Vagina (tissue), 2 donors: Measurements from ENCODE around the gene GP1BB. TPM values are rescaled to one million over a fixed set of nuclear protein-coding genes. Genes with fewer than 3 reads are reported as not detected.

Experiments
- DNase-seq, 2 donors: peaks; one replicate each; pipeline ENCODE4 v3.0.0-alpha.2; 2017; ENCODE audit errors: extremely low spot score in 2 of 2
- H3K27ac ChIP-seq: fragments of 200-600 bp; sonication (generic); one replicate; pipeline ENCODE4 v1.5.1; 2019
- H3K27me3 ChIP-seq: fragments of 200-600 bp; sonication (generic); one replicate; pipeline ENCODE4 v1.5.1; 2019
- H3K36me3 ChIP-seq, 2 donors: fragments of 200-600 bp; sonication (generic); one replicate each; pipeline ENCODE4 v1.5.1; 2017 to 2019
- H3K4me1 ChIP-seq: fragments of 200-600 bp; sonication (generic); one replicate; pipeline ENCODE4 v1.5.1; 2019
- H3K4me3 ChIP-seq, 2 donors: fragments of 200-600 bp; sonication (generic); 1 replicate in 1 of 2; 2 replicates in 1 of 2; pipeline ENCODE4 v1.5.1; 2016 to 2019
- H3K9me3 ChIP-seq: fragments of 200-600 bp; sonication (generic); one replicate; pipeline ENCODE4 v1.5.1; 2019
- CTCF ChIP-seq, 3 experiments: fragments of 450-650 bp in 2 of 3; fragments of 200-600 bp in 1 of 3; sonication (generic) in 1 of 3; IDR thresholded peaks; one replicate each; pipeline ENCODE4 v1.5.1; 2017 to 2019; ENCODE audit warnings: antibody characterized with exemption in 3 of 3, mild to moderate bottlenecking in 2 of 3, moderate library complexity in 2 of 3
- POLR2A ChIP-seq, 2 donors: fragments of 450-650 bp; IDR thresholded peaks; one replicate each; pipeline ENCODE4 v1.6.1; 2017; ENCODE audit warnings: antibody characterized with exemption in 2 of 2, mild to moderate bottlenecking in 2 of 2, moderate library complexity in 2 of 2
- POLR2AphosphoS5 ChIP-seq, 2 donors: sonication (generic); formaldehyde crosslinking; IDR thresholded peaks; one replicate each; pipeline ENCODE4 v1.9.0; 2017; ENCODE audit warnings: antibody characterized with exemption in 2 of 2, mild to moderate bottlenecking in 2 of 2, low read depth in 1 of 2; ENCODE audit not compliant: insufficient read depth in 1 of 2
- intact Hi-C: fragments of 100-400 bp; cut with DNase I; formaldehyde crosslinking; loops from one replicate; pipeline ENCODE4 v1.15.1; 2023
- total RNA-seq: library from RNA; depleted of rRNA; stranded (reverse); fragments of >200 nt; gene quantifications from one replicate; pipeline ENCODE4 v1.2.3, GENCODE V29; 2016

Gene GP1BB
- total RNA-seq, 1 donor from 2014 or later, result 14.5 TPM

DNA sequence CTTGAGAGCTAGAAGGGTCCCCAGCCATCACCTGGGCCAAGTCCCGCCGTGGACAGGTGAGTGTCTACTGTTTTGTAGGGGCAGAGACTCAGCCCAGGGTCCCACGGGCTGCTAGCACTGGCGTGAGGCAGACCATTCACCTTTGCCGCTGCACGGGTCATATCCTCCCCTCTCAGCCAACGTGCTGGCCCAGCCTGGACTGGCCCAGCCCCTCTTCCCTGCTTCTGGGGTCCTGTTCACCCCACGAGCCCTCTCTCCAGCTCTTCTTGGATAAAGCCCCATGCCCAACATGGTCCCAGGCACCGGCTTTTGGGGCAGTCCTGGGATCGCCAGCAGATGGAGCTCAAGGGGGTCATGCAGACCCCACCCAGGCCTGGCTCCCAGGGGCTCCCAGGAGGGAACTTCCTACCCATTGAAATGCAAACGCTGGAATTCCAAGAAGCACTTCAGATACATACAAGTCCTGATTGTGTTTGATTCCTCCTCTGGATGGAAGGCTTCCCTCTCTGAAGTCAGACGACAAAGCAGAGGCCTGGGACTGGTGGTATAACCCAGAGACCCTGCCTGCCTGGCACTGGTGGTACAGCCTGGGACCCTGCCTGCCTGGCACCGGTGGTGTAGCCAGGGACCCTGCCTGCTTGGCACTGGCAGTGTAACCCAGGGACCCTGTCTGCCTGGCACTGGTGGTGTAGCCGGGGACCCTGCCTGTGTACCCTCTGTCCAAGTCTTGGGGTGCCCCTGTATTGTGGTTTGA is 18.0 kb upstream of the GP1BB start:
- intact Hi-C loops, result no loop called here
- H3K4me3 ChIP-seq, result no peak overlapping the region
- H3K27me3 ChIP-seq, result no peaks in the 10 kb centered on the region
- H3K9me3 ChIP-seq, result no peaks in the 10 kb centered on the region
- DNase-seq, result no peak
- no peak overlapping the region for H3K27ac ChIP-seq
- peaks cover 20% of the 10 kb centered on the region for H3K4me1 ChIP-seq
- TF ChIP-seq CTCF (IDR thresholded peaks at IDR 0.05) (no peak), POLR2A (IDR thresholded peaks at IDR 0.05) (no peak), POLR2AphosphoS5 (IDR thresholded peaks at IDR 0.05; ENCODE audit: insufficient read depth in 1 of 2, low read depth in 1 of 2) (no peak)
- H3K36me3 ChIP-seq, result no peaks in the 10 kb centered on the region

GRCh38 chr22:19706661-19707151 is 16.6 kb upstream of the GP1BB start:
- intact Hi-C loops, result no loop called here
- H3K4me3 ChIP-seq, result no peak overlapping the region
- TF ChIP-seq POLR2A (IDR thresholded peaks at IDR 0.05) (no peak), CTCF (IDR thresholded peaks at IDR 0.05) (no peak), POLR2AphosphoS5 (IDR thresholded peaks at IDR 0.05; ENCODE audit: insufficient read depth in 1 of 2, low read depth in 1 of 2) (no peak)
- H3K36me3 ChIP-seq, result no peaks in the 10 kb centered on the region
- no peaks in the 10 kb centered on the region for H3K9me3 ChIP-seq
- no peaks in the 10 kb centered on the region for H3K27me3 ChIP-seq
- no peak for DNase-seq
- peaks cover 20% of the 10 kb centered on the region for H3K4me1 ChIP-seq
- H3K27ac ChIP-seq, result no peak overlapping the region

- no peaks in the 10 kb centered on the region for H3K9me3 ChIP-seq
- peak overlapping the region; percentile 83 for H3K27ac ChIP-seq
- no peak for DNase-seq
- H3K4me3 ChIP-seq, result no peak overlapping the region
- no peaks in the 10 kb centered on the region for H3K27me3 ChIP-seq
- H3K4me1 ChIP-seq, result peaks cover 20% of the 10 kb centered on the region
- TF ChIP-seq POLR2AphosphoS5 (IDR thresholded peaks at IDR 0.05; ENCODE audit: insufficient read depth in 1 of 2, low read depth in 1 of 2) (no peak), CTCF (IDR thresholded peaks at IDR 0.05) (no peak), POLR2A (IDR thresholded peaks at IDR 0.05) (no peak)
- H3K36me3 ChIP-seq, result no peaks in the 10 kb centered on the region
- intact Hi-C loops, result no loop called here
Observed at GRCh38 chr22:19707347-19708290, 15.7 kb upstream of the GP1BB start.

DNA sequence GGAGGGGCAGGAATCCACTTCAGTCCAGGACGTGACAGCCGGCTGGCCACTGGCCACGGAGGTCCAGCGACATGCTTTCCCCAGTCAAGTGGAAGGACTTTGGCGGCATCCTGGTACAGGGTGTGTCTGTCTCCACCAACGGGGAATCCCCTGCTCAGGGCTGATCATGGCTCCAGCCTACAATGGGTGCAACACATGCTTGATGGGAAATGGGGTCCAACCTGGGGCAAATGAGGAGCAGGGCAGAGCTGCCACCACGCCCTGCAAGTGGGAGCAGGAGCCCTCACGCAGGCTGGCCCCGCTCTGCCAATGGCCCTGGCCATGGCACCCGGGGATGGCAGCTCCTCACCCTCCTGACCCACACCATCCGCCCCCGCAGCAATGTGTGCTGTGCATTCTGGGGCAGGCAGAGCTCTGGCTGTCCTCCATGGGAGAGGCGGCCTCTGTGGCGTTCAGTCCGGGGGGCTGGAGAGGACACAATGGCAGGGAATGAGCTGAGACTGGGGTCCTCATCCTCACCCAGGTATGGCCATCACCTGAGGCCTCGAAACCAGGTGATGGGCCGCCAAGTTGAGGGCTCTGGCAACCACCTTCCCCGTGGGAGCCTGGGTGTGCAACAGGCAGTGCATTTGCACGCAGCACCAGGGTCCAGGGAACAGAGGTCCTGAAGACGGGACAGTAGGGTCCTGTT is 14.9 kb upstream of the GP1BB start:
- intact Hi-C loops, result no loop called here
- H3K4me3 ChIP-seq, result no peak overlapping the region
- H3K27ac ChIP-seq, result peak overlapping the region; percentile 83
- no peak for TF ChIP-seq POLR2AphosphoS5 (IDR thresholded peaks at IDR 0.05; ENCODE audit: insufficient read depth in 1 of 2, low read depth in 1 of 2)
- no peaks in the 10 kb centered on the region for H3K36me3 ChIP-seq
- H3K9me3 ChIP-seq, result no peaks in the 10 kb centered on the region
- H3K27me3 ChIP-seq, result no peaks in the 10 kb centered on the region
- H3K4me1 ChIP-seq, result peaks cover 24% of the 10 kb centered on the region
- no peak for DNase-seq
